PC-3 (cell line): Measurements from ENCODE around the gene TAF5L.

Source experiments
- CTCF ChIP-seq: fragments of 300-600 bp; sonication (generic); conservative IDR thresholded peaks from 2 replicates; pipeline ENCODE4 v1.5.1; 2017; ENCODE audit warnings: antibody characterized with exemption, low read depth, mild to moderate bottlenecking, low read length
- EZH2phosphoT487 ChIP-seq: fragments of 300-600 bp; sonication (generic); IDR thresholded peaks from 2 replicates; pipeline ENCODE4 v1.6.1; 2018; ENCODE audit warnings: mild to moderate bottlenecking, antibody characterized with exemption, low read length, borderline replicate concordance

- no peak for TF ChIP-seq CTCF
- TF ChIP-seq EZH2phosphoT487 = no peak
Observed at GRCh38 chr1:229642970-229643369, 17.0 kb upstream of the TAF5L start.
